ENCODE data around the gene IGF2BP1.
"Not testable (repeated sequence)": the region's sequence is repeated elsewhere in the genome, so short reads cannot be mapped to it uniquely, and the experiment has no call there.

Gene IGF2BP1

DNA sequence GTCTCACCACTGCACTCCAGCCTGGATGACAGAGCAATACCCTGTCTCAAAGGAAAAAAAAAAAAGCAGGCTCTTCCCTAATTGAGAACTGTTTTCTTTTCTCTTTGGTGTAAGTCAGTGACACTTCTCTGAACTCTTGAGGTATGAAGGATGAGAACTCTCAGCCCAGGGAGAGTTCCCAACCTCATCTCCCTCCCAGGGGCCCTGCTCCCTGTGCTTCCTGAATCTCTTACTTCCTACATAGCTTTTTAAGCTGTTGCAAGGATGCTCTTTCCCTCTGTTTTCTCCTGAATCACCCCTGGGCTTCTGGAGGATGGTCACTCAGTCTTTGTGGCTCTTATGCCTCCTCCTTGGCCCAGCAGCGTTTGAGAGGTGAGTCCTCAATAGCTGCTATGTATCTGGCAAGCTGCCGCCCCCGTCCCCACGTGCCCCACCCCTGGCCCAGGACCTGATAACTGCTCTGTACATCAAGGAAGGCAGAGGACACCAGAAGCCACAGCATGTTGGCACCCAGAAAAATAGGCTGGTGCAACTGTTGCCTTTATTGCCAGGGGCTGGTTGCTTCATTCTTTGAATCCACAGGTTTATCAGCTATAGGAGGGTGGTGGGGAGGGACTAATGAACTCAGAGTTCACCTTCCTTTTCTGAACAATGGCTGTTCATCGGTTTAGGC, 24.0 kb downstream of the IGF2BP1 start:
- DNase-seq, result no peak

GRCh38 chr17:49021768-49022103, 24.6 kb downstream of the IGF2BP1 start:
- DNase-seq, result no peak

- no peak for DNase-seq
These were observed 25.3 kb downstream of the IGF2BP1 start for GRCh38 chr17:49022391-49022941.

- DNase-seq, result no peak
These were observed 27.3 kb downstream of the IGF2BP1 start for GRCh38 chr17:49024523-49024922.

DNA sequence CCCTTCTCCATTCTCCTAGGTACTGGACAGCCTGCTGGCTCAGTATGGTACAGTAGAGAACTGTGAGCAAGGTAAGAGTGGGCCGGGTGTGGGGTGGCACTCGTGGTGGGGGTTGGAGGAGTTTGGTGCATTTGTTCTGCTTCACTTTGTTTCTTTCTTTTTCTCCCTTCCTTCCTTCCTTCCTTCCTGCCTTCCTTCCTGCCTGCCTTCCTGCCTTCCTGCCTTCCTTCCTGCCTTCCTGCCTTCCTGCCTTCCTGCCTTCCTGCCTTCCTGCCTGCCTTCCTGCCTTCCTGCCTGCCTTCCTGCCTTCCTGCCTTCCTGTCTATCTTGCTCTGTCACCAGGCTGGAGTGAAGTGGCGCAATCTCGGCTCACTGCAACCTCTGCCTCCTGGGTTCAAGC, 29.3 kb downstream of the IGF2BP1 start:
- DNase-seq, result not testable (repeated sequence)

DNA sequence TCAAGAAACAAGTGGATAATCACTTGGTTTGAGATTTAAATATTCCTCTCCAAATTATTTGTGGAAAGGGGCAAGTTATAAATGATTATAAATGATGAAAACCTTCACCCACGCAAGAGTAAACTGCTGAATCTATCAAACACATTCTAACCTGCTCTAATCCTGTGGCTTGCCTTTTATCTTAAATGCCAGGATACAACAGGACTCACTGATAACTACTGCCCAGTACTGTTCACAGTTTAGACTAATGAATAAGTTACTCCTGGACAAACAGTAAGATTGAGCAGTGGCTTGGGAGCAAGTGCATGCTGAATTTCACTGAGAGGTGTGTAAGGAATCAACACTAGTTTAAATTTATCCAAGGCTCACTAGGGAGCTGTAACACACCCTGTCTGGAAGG, 31.1 kb downstream of the IGF2BP1 start:
- no peak for DNase-seq

- no peak for DNase-seq
These were observed 32.6 kb downstream of the IGF2BP1 start for GRCh38 chr17:49029801-49030200.

DNA sequence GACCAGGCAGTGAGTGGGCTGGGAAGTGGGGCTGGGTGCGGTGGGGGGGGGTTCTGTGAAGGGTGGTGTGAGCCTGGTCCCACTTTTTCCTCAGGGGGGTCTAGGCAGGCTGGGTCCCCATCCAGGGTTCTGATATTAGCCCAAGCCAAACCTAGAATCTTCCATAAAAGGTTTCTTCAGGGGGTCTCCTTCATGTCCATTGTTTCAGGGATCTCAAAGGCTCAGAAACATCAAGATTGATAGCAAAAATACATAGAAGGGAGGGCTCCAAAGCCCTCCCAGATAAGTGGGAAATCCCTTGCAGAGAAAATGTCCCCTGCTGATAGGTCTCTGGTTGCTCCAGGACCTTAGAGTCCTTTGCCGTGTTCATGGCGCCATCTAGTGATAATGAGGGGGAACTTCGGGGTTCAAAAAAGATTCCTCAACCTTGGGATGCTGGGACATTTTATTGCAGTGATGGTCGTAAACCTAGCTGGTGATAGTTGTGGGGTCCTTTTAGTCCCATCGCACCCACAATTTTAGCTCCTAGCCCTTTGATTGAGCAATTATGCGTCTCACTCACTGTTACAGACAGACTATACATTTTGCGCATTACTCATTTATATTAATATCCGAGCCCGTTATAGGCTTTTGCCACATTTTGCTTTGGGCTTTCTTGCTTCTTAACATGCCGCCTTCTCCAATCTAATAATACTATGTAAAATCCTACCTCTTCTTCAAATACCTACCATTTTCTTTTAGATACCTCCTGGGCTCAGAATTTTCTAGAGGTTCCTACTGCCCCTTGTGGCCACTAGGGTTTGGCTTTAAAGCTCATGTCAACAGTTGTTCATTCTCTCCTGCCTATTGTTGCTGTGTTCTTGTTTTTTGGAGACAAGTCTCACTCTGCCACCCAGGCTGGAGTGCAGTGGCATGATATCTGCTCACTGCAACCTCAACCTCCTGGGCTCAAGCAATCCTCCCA, 35.1 kb downstream of the IGF2BP1 start:
- DNase-seq, result peak; percentile 46

GRCh38 chr17:49035470-49036269, 38.5 kb downstream of the IGF2BP1 start:
- peak; percentile 4 for DNase-seq

DNA sequence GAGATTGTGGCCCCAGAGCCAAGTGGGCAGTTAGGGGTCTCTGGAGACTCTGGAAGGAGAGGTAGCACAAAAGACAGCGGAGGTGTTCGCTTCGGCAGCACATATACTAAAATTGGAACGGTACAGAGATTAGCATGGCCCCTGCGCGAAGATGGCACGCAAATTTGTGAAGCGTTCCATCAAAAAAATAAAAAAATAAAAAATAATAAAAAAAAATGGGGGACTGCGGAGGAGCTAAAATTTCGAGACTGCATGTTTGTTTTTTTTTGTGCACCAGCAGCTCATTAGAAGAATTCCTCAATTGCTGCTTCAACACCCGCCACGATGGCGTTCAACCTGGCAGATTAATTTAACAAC, 39.1 kb downstream of the IGF2BP1 start:
- DNase-seq, result no peak

DNA sequence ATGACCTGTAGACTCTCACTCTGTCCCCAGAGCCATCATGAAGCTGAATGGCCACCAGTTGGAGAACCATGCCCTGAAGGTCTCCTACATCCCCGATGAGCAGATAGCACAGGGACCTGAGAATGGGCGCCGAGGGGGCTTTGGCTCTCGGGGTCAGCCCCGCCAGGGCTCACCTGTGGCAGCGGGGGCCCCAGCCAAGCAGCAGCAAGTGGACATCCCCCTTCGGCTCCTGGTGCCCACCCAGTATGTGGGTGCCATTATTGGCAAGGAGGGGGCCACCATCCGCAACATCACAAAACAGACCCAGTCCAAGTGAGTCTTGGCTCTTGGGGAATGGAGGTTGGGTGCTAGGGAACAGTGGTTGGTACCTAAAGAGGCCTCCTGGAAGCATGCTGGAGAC, 41.0 kb downstream of the IGF2BP1 start:
- no peak for DNase-seq

GRCh38 chr17:49038544-49038943, 41.4 kb downstream of the IGF2BP1 start:
- DNase-seq, result no peak

- DNase-seq, result not testable (repeated sequence)
These were observed 42.3 kb downstream of the IGF2BP1 start for GRCh38 chr17:49039518-49039917.

GRCh38 chr17:49041527-49041926, 44.3 kb downstream of the IGF2BP1 start:
- DNase-seq, result no peak

DNA sequence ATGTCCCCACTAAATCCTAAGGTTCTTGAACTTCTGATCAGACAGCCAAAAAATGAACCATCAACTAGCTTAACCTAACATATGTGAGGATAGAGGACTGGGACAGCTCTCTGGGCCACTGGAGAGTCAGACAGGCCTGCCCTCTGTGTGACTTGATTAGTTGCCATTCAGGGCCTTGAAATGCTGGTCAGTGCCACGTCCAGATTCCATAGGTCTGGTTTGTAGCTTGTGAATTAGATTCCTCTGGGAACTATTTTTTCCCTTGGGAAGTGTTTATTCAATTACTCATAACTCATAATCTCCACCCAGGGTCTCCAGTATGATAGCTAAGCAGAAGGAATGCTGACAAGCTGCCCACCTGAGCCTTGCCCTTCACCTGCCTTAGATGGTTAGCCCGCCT, 48.2 kb downstream of the IGF2BP1 start:
- no peak for DNase-seq

- DNase-seq, result no peak
These were observed 49.7 kb downstream of the IGF2BP1 start for GRCh38 chr17:49046912-49047311.

- DNase-seq, result no peak
These were observed 52.1 kb downstream of the IGF2BP1 start for GRCh38 chr17:49049265-49049664.

GRCh38 chr17:49050611-49051010, 53.4 kb downstream of the IGF2BP1 start:
- DNase-seq, result no peak

DNA sequence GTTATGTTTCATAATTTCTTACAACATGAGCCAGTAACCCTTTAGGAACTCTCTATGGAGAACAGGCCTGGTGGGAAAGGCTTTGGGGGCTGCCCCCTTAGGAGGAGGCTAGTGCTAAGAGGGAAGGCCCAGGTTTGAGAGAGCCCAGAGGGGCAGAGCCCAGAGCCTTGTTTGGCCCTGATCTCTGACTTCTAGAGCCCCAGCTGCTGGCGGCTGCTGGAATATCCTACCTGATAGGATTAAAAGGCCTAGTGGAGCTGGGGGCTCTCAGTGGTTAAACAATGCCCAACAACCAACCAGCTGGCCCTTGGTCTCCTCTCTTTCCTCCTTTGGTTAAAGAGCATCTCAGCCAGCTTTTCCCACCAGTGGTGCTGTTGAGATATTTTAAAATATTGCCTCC, 54.1 kb downstream of the IGF2BP1 start:
- DNase-seq, result no peak

DNA sequence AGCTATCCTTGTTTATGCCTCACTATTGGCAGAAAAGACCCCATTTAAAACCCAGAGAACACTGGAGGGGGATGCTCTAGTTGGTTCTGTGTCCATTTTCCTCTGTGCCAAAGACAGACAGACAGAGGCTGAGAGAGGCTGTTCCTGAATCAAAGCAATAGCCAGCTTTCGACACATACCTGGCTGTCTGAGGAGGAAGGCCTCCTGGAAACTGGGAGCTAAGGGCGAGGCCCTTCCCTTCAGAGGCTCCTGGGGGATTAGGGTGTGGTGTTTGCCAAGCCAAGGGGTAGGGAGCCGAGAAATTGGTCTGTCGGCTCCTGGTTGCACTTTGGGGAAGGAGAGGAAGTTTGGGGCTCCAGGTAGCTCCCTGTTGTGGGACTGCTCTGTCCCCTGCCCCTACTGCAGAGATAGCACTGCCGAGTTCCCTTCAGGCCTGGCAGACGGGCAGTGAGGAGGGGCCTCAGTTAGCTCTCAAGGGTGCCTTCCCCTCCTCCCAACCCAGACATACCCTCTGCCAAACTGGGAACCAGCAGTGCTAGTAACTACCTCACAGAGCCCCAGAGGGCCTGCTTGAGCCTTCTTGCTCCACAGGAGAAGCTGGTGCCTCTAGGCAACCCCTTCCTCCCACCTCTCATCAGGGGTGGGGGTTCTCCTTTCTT, 56.1 kb downstream of the IGF2BP1 start:
- no peak for DNase-seq

GRCh38 chr17:49054342-49055092, 57.3 kb downstream of the IGF2BP1 start:
- no peak for DNase-seq

Measured in NCI-H2171 (cell line).